Neural cell (in vitro differentiated cells): ENCODE results near the gene JRKL. TPM values are rescaled to one million over a fixed set of nuclear protein-coding genes. Genes with fewer than 3 reads are reported as not detected.

Experiments used
- H2AFZ ChIP-seq: fragments of 200-600, 300-800 bp; sonication (generic), shearing (Covaris generic); 2 replicates; pipeline ENCODE4 v1.6.0; 2014; ENCODE audit warnings: low read depth, mild to moderate bottlenecking, antibody characterized with exemption, low read length, moderate library complexity
- H3F3A ChIP-seq: fragments of 200-600 bp; shearing (Covaris generic); 2 replicates; pipeline ENCODE4 v1.6.1; 2016; ENCODE audit warnings: mild to moderate bottlenecking, moderate library complexity, mixed read lengths, antibody characterized with exemption, low read length; ENCODE audit not compliant: insufficient read depth, poor library complexity, severe bottlenecking
- H3K27ac ChIP-seq: fragments of 200-600, 300-800 bp; sonication (generic), shearing (Covaris generic); 2 replicates; pipeline ENCODE4 v1.5.1; 2014; ENCODE audit warnings: mild to moderate bottlenecking, low read length, moderate library complexity
- H3K27me3 ChIP-seq: fragments of 300-800, 200-600 bp; sonication (generic), shearing (Covaris generic); 2 replicates; pipeline ENCODE4 v1.6.0; 2014; ENCODE audit warnings: mild to moderate bottlenecking, low read depth, low read length, moderate library complexity; ENCODE audit not compliant: insufficient read depth
- H3K36me3 ChIP-seq: fragments of 300-800, 200-600 bp; sonication (generic), shearing (Covaris generic); 2 replicates; pipeline ENCODE4 v1.5.1; 2014; ENCODE audit warnings: mild to moderate bottlenecking, antibody characterized with exemption, low read length, moderate library complexity; ENCODE audit not compliant: insufficient read depth
- H3K4me2 ChIP-seq: fragments of 300-800, 200-600 bp; sonication (generic), shearing (Covaris generic); 2 replicates; pipeline ENCODE4 v1.6.0; 2014; ENCODE audit warnings: mild to moderate bottlenecking, low read length
- H3K4me3 ChIP-seq: fragments of 300-800, 200-600 bp; sonication (generic), shearing (Covaris generic); 2 replicates; pipeline ENCODE4 v1.5.1; 2014; ENCODE audit warnings: mild to moderate bottlenecking, low read length, moderate library complexity
- H3K79me2 ChIP-seq: fragments of 200-600 bp; shearing (Covaris generic); replicated peaks from 2 replicates; pipeline ENCODE4 v1.6.0; 2014; ENCODE audit warnings: mild to moderate bottlenecking, low read length, moderate library complexity; ENCODE audit not compliant: insufficient read depth
- H3K9ac ChIP-seq: fragments of 300-800, 200-600 bp; sonication (generic), shearing (Covaris generic); 2 replicates; pipeline ENCODE4 v1.6.1; 2016; ENCODE audit warnings: mild to moderate bottlenecking, low read length, mixed read lengths
- H3K9me2 ChIP-seq: fragments of 200-600 bp; shearing (Covaris generic); 2 replicates; pipeline ENCODE4 v1.6.1; 2016; ENCODE audit warnings: mild to moderate bottlenecking, low read length, mixed read lengths; ENCODE audit not compliant: insufficient read depth
- H3K9me3 ChIP-seq: fragments of 200-600, 300-800 bp; sonication (generic), shearing (Covaris generic); 2 replicates; pipeline ENCODE4 v1.6.1; 2016; ENCODE audit warnings: mild to moderate bottlenecking, mixed run types, low read length, moderate library complexity, mixed read lengths
- H4K20me1 ChIP-seq: fragments of 200-600 bp; shearing (Covaris generic); 2 replicates; pipeline ENCODE4 v1.6.1; 2016; ENCODE audit warnings: mild to moderate bottlenecking, mixed run types; ENCODE audit not compliant: insufficient read depth
- EP300 ChIP-seq: fragments of 450-650 bp; conservative IDR thresholded peaks from 2 replicates; pipeline ENCODE4 v1.6.1; 2014; ENCODE audit warnings: antibody characterized with exemption, mild to moderate bottlenecking, moderate library complexity; ENCODE audit not compliant: poor library complexity, severe bottlenecking
- EZH2 ChIP-seq: fragments of 200-600, 300-800 bp; shearing (Covaris generic), sonication (generic); IDR thresholded peaks from 2 replicates; pipeline ENCODE4 v1.6.1; 2014; ENCODE audit warnings: antibody characterized with exemption, low read length, borderline replicate concordance, mild to moderate bottlenecking; ENCODE audit not compliant: insufficient read depth, poor library complexity, severe bottlenecking
- MXI1 ChIP-seq: fragments of 450-650 bp; conservative IDR thresholded peaks from 2 replicates; pipeline ENCODE4 v1.6.1; 2014; ENCODE audit warnings: antibody characterized with exemption, mild to moderate bottlenecking; ENCODE audit not compliant: poor library complexity, severe bottlenecking
- POLR2AphosphoS5 ChIP-seq: IDR thresholded peaks from 2 replicates; pipeline ENCODE4 v1.6.1; 2012
- RAD21 ChIP-seq: fragments of 450-650 bp; conservative IDR thresholded peaks from 2 replicates; pipeline ENCODE4 v1.6.1; 2014; ENCODE audit warnings: antibody characterized with exemption, mild to moderate bottlenecking, moderate library complexity
- REST ChIP-seq: IDR thresholded peaks from 2 replicates; pipeline ENCODE4 v1.6.1; 2012; ENCODE audit warnings: borderline replicate concordance
- SMC3 ChIP-seq: fragments of 450-650 bp; conservative IDR thresholded peaks from 2 replicates; pipeline ENCODE4 v1.6.1; 2014; ENCODE audit warnings: antibody characterized with exemption, mild to moderate bottlenecking, moderate library complexity; ENCODE audit not compliant: poor library complexity
- TAF1 ChIP-seq: IDR thresholded peaks from 2 replicates; pipeline ENCODE4 v1.6.1; 2012; ENCODE audit warnings: low read depth
- polyA plus RNA-seq: library from polyadenylated mRNA; depleted of rRNA; stranded (reverse); fragments of >200 nt; gene quantifications from 2 replicates; pipeline ENCODE4 v1.2.3, GENCODE V29; 2014
- TF ChIP-seq, protein P1 (sequence below): fragments of 450-650 bp; IDR thresholded peaks from 2 replicates; pipeline ENCODE4 v1.5.1; 2014; ENCODE audit warnings: antibody characterized with exemption, mild to moderate bottlenecking, moderate library complexity; ENCODE audit not compliant: poor library complexity, severe bottlenecking

JRKL gene
- polyA plus RNA-seq, 1 donor from 2014 or later, result 3.1 TPM

DNA sequence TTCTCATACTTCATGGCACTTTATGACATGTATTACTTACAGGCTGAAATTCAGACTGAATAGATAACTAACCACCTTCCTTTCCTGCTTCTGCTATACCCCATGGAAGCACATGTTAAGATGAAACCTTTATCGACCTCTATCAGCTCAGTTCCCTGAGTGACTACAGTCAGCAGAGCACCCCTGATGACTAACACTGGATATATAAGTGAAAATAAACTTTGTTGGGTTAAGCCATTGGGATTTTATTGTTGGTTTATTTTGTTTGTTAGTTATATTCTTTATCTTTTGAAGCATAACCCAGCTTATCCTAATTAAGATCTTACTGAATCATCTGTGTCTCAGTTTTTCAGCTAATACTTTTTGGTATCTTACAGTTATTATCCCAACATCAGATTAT lies 23.8 kb upstream of the JRKL start:
- no peaks in the 10 kb centered on the region for H3K9me3 ChIP-seq
- no peaks in the 10 kb centered on the region for H4K20me1 ChIP-seq
- no peak overlapping the region for H3K4me3 ChIP-seq
- peaks cover 13% of the 10 kb centered on the region for H3K36me3 ChIP-seq
- H3K27ac ChIP-seq, result no peak overlapping the region
- no peaks in the 10 kb centered on the region for H3F3A ChIP-seq
- no peaks in the 10 kb centered on the region for H3K9me2 ChIP-seq
- no peak overlapping the region for H2AFZ ChIP-seq
- H3K4me2 ChIP-seq, result no peak overlapping the region
- H3K9ac ChIP-seq, result no peak overlapping the region
- no peaks in the 10 kb centered on the region for H3K27me3 ChIP-seq
- TF ChIP-seq EP300 (no peak), REST (no peak), SMC3 (no peak), MXI1 (no peak), EZH2 (no peak), POLR2AphosphoS5 (no peak), TAF1 (no peak)
- TF ChIP-seq, protein P1, sequence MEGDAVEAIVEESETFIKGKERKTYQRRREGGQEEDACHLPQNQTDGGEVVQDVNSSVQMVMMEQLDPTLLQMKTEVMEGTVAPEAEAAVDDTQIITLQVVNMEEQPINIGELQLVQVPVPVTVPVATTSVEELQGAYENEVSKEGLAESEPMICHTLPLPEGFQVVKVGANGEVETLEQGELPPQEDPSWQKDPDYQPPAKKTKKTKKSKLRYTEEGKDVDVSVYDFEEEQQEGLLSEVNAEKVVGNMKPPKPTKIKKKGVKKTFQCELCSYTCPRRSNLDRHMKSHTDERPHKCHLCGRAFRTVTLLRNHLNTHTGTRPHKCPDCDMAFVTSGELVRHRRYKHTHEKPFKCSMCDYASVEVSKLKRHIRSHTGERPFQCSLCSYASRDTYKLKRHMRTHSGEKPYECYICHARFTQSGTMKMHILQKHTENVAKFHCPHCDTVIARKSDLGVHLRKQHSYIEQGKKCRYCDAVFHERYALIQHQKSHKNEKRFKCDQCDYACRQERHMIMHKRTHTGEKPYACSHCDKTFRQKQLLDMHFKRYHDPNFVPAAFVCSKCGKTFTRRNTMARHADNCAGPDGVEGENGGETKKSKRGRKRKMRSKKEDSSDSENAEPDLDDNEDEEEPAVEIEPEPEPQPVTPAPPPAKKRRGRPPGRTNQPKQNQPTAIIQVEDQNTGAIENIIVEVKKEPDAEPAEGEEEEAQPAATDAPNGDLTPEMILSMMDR, result no peak
- H3K79me2 ChIP-seq, result no peaks in the 10 kb centered on the region

DNA sequence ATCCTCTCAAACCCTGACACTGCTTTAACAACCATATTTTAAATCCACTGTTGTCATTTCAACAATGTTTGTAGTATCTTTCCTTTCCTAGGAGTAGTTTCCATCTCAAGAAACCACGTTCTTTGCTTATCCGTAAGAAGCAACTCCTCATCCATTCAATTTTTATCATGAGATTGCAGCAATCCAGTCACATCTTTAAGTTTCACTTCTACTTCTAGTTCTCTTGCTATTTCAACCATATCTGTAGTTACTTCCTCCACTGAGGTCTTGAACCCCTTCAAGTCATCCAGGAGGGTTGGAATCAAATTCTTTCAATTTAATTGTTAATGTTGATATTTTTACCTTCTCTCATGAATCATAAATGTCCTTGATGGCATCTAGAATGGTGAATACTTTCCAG lies 22.5 kb upstream of the JRKL start:
- Histone ChIP-seq H3K79me2 (no peaks in the 10 kb centered on the region), H3K4me2 (no peak overlapping the region), H3K9me3 (no peaks in the 10 kb centered on the region), H2AFZ (no peak overlapping the region), H3K4me3 (no peak overlapping the region), H3K9me2 (no peaks in the 10 kb centered on the region), H3F3A (no peaks in the 10 kb centered on the region), H3K27ac (no peak overlapping the region), H3K27me3 (no peaks in the 10 kb centered on the region), H4K20me1 (no peaks in the 10 kb centered on the region), H3K36me3 (peaks cover 13% of the 10 kb centered on the region), H3K9ac (no peak overlapping the region)
- TF ChIP-seq EZH2 (no peak), SMC3 (no peak), RAD21 (no peak), TAF1 (no peak), REST (no peak), POLR2AphosphoS5 (no peak), MXI1 (no peak), EP300 (no peak)
- TF ChIP-seq, protein P1, result no peak
